ENCODE data around the gene ZNF236. TPM values are rescaled to one million over a fixed set of nuclear protein-coding genes. Genes with fewer than 3 reads are reported as not detected.

Gene ZNF236
- polyA plus RNA-seq, 4 donors = 1.4 to 6.1 (median 2.3) TPM

DNA sequence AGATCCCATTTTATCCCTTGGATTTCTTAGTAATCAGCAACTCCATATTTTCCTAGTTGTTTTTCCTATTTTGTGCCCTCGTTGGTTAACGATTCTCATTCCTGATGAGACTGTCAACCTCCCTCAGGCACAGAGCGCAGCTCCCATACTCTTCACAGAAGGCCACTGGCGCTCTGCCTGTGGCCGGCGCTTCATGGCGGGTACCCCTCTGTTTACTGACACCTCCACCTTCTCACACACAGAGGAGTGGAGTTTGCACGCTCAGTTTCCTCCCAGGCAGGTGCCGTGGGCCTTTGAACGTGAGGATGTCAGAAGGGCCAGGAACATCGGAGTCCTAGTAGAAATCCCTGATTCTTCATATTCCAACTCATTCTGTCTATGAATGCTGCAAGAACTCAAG lies 171.2 kb downstream of the ZNF236 start:
- Histone ChIP-seq H3K27me3 (ENCODE audit: control insufficient read depth in 3 of 3, insufficient read depth in 3 of 3, low read length in 3 of 3) (no peaks in the 10 kb centered on the region), H3K4me3 (ENCODE audit: low read depth in 1 of 3, low read length in 3 of 3) (no peak overlapping the region), H3K4me1 (ENCODE audit: control insufficient read depth in 3 of 3, insufficient read depth in 2 of 3, low read depth in 1 of 3, low read length in 2 of 3) (peaks cover 0 to 9% (median 0%) of the 10 kb centered on the region in 3 donors), H3K27ac (ENCODE audit: low read depth in 1 of 3, low read length in 2 of 3) (peak overlapping the region in 1 of 3 donors; percentile 80), H3K36me3 (ENCODE audit: control insufficient read depth in 3 of 3, insufficient read depth in 2 of 3, low read depth in 1 of 3, low read length in 3 of 3) (no peaks in the 10 kb centered on the region), H3K9me3 (ENCODE audit: control insufficient read depth in 2 of 2, insufficient read depth in 1 of 2, low read depth in 1 of 2, low read length in 1 of 2) (no peaks in the 10 kb centered on the region)
- 95 to 96% (median 96%) methylated on average over 11 of the region's 11 CpGs for WGBS, 3 donors
- no peak for DNase-seq
- no peak for FAIRE-seq

DNA sequence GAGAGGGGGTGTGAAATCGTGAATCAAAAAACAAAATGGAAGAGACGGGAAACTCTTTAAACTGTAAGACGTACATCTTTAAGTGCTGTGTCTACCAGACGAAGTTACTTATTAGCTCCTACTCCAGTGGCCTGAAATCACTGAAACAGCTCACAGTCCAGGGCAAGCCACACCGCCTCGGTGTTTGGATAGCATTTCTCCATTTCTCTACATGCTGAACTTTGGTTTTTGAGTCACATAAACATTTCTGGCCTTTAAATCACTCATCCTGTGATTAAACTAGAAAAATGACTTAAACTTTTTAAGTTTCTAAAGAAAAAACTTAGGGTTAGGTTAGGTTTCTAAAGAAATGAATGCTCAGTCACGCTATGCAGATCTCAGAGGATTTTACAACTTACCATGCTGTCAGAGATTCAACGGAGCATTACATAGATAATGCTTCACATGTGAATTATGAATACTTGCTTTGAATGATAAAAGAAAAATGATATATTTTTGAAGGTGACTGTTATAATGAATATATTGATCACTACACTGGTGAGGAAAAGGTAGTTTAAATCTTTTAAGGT lies 171.8 kb downstream of the ZNF236 start:
- Histone ChIP-seq H3K36me3 (ENCODE audit: control insufficient read depth in 3 of 3, insufficient read depth in 2 of 3, low read depth in 1 of 3, low read length in 3 of 3) (no peaks in the 10 kb centered on the region), H3K27me3 (ENCODE audit: control insufficient read depth in 3 of 3, insufficient read depth in 3 of 3, low read length in 3 of 3) (no peaks in the 10 kb centered on the region), H3K9me3 (ENCODE audit: control insufficient read depth in 2 of 2, insufficient read depth in 1 of 2, low read depth in 1 of 2, low read length in 1 of 2) (no peaks in the 10 kb centered on the region), H3K4me3 (ENCODE audit: low read depth in 1 of 3, low read length in 3 of 3) (no peak overlapping the region), H3K4me1 (ENCODE audit: control insufficient read depth in 3 of 3, insufficient read depth in 2 of 3, low read depth in 1 of 3, low read length in 2 of 3) (peaks cover 0 to 9% (median 0%) of the 10 kb centered on the region in 3 donors), H3K27ac (ENCODE audit: low read depth in 1 of 3, low read length in 2 of 3) (peak overlapping the region in 1 of 3 donors; percentile 80)
- FAIRE-seq (no peak), DNase-seq (peak in 1 of 2 donors; percentile 78)
- WGBS, 3 donors = 70 to 73% (median 71%) methylated on average over 8 of the region's 8 CpGs

DNA sequence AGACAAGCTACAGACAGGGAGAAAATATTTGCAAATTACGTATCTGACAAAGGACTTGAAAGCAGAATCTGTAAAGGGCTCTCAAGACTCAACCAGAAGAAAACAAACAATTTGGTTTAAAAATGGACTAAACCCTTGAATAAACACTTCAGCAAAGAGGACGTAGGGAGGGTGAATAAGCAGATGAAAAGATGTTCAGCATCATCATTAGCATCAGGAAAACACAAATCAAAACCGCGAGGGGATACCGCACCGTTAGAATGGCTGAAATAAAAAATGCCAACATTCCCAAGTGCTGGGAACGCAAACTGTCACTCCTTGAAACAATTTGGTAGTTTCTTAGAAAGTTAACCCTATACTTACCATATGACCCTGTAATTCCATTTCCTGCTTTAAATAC lies 173.5 kb downstream of the ZNF236 start:
- WGBS, 3 donors = 64 to 76% (median 72%) methylated on average over 7 of the region's 7 CpGs
- H3K9me3 ChIP-seq (ENCODE audit: control insufficient read depth in 2 of 2, insufficient read depth in 1 of 2, low read depth in 1 of 2, low read length in 1 of 2) = no peaks in the 10 kb centered on the region
- DNase-seq (no peak), FAIRE-seq (no peak)
- H3K27me3 ChIP-seq (ENCODE audit: control insufficient read depth in 3 of 3, insufficient read depth in 3 of 3, low read length in 3 of 3) = no peaks in the 10 kb centered on the region
- H3K4me3 ChIP-seq (ENCODE audit: low read depth in 1 of 3, low read length in 3 of 3) = no peak overlapping the region
- H3K36me3 ChIP-seq (ENCODE audit: control insufficient read depth in 3 of 3, insufficient read depth in 2 of 3, low read depth in 1 of 3, low read length in 3 of 3) = no peaks in the 10 kb centered on the region
- peaks cover 0 to 9% (median 0%) of the 10 kb centered on the region in 3 donors for H3K4me1 ChIP-seq (ENCODE audit: control insufficient read depth in 3 of 3, insufficient read depth in 2 of 3, low read depth in 1 of 3, low read length in 2 of 3)
- H3K27ac ChIP-seq (ENCODE audit: low read depth in 1 of 3, low read length in 2 of 3) = no peak overlapping the region

DNA sequence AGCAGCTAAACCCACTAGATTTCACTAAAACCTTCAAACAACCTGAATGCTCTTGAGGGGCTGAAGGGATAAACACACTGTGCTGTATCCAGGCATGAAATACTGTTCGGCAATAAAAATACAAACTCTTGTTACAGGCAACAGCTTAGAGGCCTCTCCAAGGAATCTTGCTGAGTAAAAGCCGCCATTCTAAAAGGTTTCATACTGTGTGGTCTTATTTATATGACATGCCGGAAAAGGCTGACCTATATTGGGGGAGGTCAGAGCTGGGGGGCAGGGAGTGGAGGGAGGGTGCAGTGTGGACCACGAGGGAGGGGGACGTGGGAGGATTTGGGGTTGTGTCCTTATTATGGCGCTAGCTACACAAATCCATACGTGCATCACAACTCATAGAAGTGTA lies 174.1 kb downstream of the ZNF236 start:
- FAIRE-seq = no peak
- Histone ChIP-seq H3K4me3 (ENCODE audit: low read depth in 1 of 3, low read length in 3 of 3) (no peak overlapping the region), H3K27me3 (ENCODE audit: control insufficient read depth in 3 of 3, insufficient read depth in 3 of 3, low read length in 3 of 3) (no peaks in the 10 kb centered on the region), H3K36me3 (ENCODE audit: control insufficient read depth in 3 of 3, insufficient read depth in 2 of 3, low read depth in 1 of 3, low read length in 3 of 3) (no peaks in the 10 kb centered on the region), H3K4me1 (ENCODE audit: control insufficient read depth in 3 of 3, insufficient read depth in 2 of 3, low read depth in 1 of 3, low read length in 2 of 3) (peaks cover 0 to 9% (median 0%) of the 10 kb centered on the region in 3 donors), H3K27ac (ENCODE audit: low read depth in 1 of 3, low read length in 2 of 3) (no peak overlapping the region), H3K9me3 (ENCODE audit: control insufficient read depth in 2 of 2, insufficient read depth in 1 of 2, low read depth in 1 of 2, low read length in 1 of 2) (no peaks in the 10 kb centered on the region)
- 83 to 88% (median 84%) methylated on average over 7 of the region's 7 CpGs for WGBS, 3 donors
- no peak for DNase-seq

DNA sequence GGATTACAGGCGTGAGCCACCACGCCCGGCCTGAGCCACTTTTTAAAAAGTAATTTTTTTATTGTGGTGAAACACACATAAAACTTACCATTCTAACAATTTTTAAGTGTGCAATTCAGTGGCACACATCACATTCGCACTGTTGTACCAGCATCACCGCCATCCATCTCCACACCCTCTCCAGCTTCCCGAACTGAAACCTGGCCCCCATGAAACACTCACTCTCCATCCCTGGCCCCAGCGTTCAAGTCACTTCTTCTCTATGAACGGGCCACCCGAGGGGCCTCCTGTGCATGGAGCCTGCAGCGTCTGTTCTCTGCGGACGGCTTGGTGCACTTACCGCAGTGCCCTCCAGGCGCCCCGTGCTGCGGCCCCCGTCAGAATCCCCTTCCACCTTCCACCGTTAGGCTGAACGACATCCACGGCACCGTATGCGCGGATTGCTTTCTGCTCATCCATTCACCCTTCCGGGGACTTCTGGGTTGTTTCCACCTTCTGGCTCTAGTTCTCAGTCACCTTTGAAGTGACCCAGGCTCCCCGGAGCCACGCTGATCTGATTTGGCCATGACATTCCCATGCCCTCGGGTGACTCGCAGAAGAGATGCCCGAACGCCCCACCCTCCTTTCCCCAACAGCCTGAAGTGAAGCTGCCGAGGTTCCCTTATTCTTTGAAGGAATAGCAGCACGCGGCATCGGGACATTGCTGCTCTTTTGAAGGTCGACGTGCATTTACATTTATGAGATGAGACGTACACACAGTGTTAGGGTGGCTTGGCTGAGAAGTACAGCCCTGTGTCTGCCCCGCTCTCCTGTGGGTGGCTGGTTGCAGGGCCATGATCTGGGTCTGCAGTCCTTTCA lies 175.8 kb downstream of the ZNF236 start:
- Histone ChIP-seq H3K4me3 (ENCODE audit: low read depth in 1 of 3, low read length in 3 of 3) (no peak overlapping the region), H3K9me3 (ENCODE audit: control insufficient read depth in 2 of 2, insufficient read depth in 1 of 2, low read depth in 1 of 2, low read length in 1 of 2) (no peaks in the 10 kb centered on the region), H3K36me3 (ENCODE audit: control insufficient read depth in 3 of 3, insufficient read depth in 2 of 3, low read depth in 1 of 3, low read length in 3 of 3) (peaks cover 0 to 2% (median 0%) of the 10 kb centered on the region in 3 donors), H3K27me3 (ENCODE audit: control insufficient read depth in 3 of 3, insufficient read depth in 3 of 3, low read length in 3 of 3) (no peaks in the 10 kb centered on the region), H3K27ac (ENCODE audit: low read depth in 1 of 3, low read length in 2 of 3) (no peak overlapping the region), H3K4me1 (ENCODE audit: control insufficient read depth in 3 of 3, insufficient read depth in 2 of 3, low read depth in 1 of 3, low read length in 2 of 3) (peaks cover 0 to 9% (median 0%) of the 10 kb centered on the region in 3 donors)
- no peak for FAIRE-seq
- WGBS, 3 donors = 88 to 93% (median 91%) methylated on average over 38 of the region's 38 CpGs
- no peak for DNase-seq

DNA sequence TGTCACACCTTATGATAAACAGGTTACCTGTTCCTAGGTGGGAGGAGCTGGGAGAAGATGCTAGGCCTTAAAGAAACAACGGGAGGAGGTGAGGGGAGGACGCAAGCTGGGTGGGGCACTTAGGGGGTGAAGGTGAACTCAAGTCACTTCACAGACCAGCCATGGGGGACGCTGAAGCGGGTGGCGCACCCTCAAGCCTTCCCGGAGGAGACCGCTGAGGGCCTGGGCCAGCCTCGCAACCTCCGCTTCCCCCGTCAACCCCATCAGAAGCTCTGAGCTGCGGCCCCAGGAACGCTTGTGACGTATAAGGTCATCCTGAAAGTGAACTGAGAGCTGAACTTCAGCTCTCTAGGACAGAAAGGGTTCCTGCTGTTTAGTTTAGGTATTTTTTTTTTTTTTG lies 176.7 kb downstream of the ZNF236 start:
- DNase-seq = no peak
- H3K27ac ChIP-seq (ENCODE audit: low read depth in 1 of 3, low read length in 2 of 3) = no peak overlapping the region
- H3K4me1 ChIP-seq (ENCODE audit: control insufficient read depth in 3 of 3, insufficient read depth in 2 of 3, low read depth in 1 of 3, low read length in 2 of 3) = peaks cover 0 to 4% (median 0%) of the 10 kb centered on the region in 3 donors
- peaks cover 0 to 2% (median 0%) of the 10 kb centered on the region in 3 donors for H3K36me3 ChIP-seq (ENCODE audit: control insufficient read depth in 3 of 3, insufficient read depth in 2 of 3, low read depth in 1 of 3, low read length in 3 of 3)
- FAIRE-seq = no peak
- H3K27me3 ChIP-seq (ENCODE audit: control insufficient read depth in 3 of 3, insufficient read depth in 3 of 3, low read length in 3 of 3) = no peaks in the 10 kb centered on the region
- 85 to 92% (median 90%) methylated on average over 13 of the region's 13 CpGs for WGBS, 3 donors
- no peak overlapping the region for H3K4me3 ChIP-seq (ENCODE audit: low read depth in 1 of 3, low read length in 3 of 3)
- no peaks in the 10 kb centered on the region for H3K9me3 ChIP-seq (ENCODE audit: control insufficient read depth in 2 of 2, insufficient read depth in 1 of 2, low read depth in 1 of 2, low read length in 1 of 2)

DNA sequence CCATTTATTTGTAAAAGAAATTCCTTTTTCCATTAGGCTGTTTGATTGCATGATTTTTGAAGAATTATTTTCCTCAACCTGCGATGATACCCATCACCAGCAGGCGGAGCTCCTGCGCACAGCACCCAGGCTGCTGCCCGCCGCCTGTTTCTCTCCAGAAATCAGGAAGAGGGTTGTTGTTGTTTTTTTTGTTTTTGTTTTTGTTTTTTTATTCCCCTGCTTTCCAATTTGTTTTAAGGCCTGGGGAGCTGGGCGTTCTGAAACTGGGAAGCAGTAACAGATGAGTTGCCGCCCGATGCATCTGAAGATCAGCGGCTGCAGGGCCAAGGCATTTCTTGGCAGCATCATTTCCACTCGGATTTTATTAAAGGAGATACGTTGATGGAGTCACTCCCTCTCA lies 178.2 kb downstream of the ZNF236 start:
- H3K4me1 ChIP-seq (ENCODE audit: control insufficient read depth in 3 of 3, insufficient read depth in 2 of 3, low read depth in 1 of 3, low read length in 2 of 3) = no peaks in the 10 kb centered on the region
- H3K27ac ChIP-seq (ENCODE audit: low read depth in 1 of 3, low read length in 2 of 3) = no peak overlapping the region
- WGBS, 3 donors = 19 to 21% (median 19%) methylated on average over 11 of the region's 11 CpGs
- H3K27me3 ChIP-seq (ENCODE audit: control insufficient read depth in 3 of 3, insufficient read depth in 3 of 3, low read length in 3 of 3) = no peaks in the 10 kb centered on the region
- DNase-seq (peak; percentile 42 to 65), FAIRE-seq (no peak)
- peaks cover 0 to 2% (median 0%) of the 10 kb centered on the region in 3 donors for H3K36me3 ChIP-seq (ENCODE audit: control insufficient read depth in 3 of 3, insufficient read depth in 2 of 3, low read depth in 1 of 3, low read length in 3 of 3)
- no peak overlapping the region for H3K4me3 ChIP-seq (ENCODE audit: low read depth in 1 of 3, low read length in 3 of 3)
- no peaks in the 10 kb centered on the region for H3K9me3 ChIP-seq (ENCODE audit: control insufficient read depth in 2 of 2, insufficient read depth in 1 of 2, low read depth in 1 of 2, low read length in 1 of 2)

DNA sequence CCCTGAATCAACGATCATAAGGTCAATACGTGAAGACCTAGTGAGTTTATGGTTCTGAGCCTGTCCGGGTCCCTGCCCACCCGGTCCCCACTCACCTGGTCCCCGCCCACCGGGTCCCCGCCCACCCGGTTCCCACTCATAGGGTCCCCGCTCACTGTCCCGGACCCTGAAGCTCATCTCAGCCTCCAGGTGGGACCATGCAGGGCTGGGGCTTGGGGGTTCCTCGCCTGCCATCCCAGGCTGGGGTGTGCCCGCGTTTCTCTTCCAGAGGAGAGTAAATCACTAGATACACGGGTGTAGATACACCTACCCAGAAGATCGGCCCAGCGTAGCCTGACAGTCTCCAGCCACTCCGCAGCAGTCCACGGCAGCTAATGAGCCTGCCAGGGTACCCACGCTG lies 178.7 kb downstream of the ZNF236 start:
- WGBS, 3 donors = 76 to 83% (median 83%) methylated on average over 19 of the region's 19 CpGs
- Histone ChIP-seq H3K27me3 (ENCODE audit: control insufficient read depth in 3 of 3, insufficient read depth in 3 of 3, low read length in 3 of 3) (no peaks in the 10 kb centered on the region), H3K4me3 (ENCODE audit: low read depth in 1 of 3, low read length in 3 of 3) (no peak overlapping the region), H3K9me3 (ENCODE audit: control insufficient read depth in 2 of 2, insufficient read depth in 1 of 2, low read depth in 1 of 2, low read length in 1 of 2) (no peaks in the 10 kb centered on the region), H3K36me3 (ENCODE audit: control insufficient read depth in 3 of 3, insufficient read depth in 2 of 3, low read depth in 1 of 3, low read length in 3 of 3) (peaks cover 0 to 7% (median 0%) of the 10 kb centered on the region in 3 donors), H3K27ac (ENCODE audit: low read depth in 1 of 3, low read length in 2 of 3) (no peak overlapping the region), H3K4me1 (ENCODE audit: control insufficient read depth in 3 of 3, insufficient read depth in 2 of 3, low read depth in 1 of 3, low read length in 2 of 3) (no peaks in the 10 kb centered on the region)
- FAIRE-seq = no peak
- DNase-seq = no peak

Measured in small intestine (tissue), 7 donors.